ENCODE results near the gene GNG12.

GNG12 gene

DNA sequence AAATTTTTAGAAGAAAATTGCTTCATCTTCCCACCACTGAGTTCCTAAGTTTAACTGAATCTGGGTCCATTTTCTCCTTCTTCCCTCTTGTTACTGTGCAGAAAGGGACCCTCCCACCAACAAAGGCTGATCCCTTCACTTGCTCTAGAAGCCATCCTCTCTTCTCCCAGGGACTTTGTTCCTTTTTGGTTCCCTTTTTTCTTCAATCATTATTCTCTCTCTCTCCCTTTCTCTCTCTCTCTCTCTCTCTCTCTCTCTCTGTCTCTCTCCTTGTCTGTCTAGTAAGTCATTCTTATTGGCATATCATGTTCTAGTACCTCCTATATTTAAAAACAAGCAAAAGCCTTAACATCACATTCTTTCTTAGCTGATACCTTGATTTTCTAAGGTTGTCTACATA, 180.0 kb downstream of the GNG12 start:
- TF ChIP-seq, protein P1, sequence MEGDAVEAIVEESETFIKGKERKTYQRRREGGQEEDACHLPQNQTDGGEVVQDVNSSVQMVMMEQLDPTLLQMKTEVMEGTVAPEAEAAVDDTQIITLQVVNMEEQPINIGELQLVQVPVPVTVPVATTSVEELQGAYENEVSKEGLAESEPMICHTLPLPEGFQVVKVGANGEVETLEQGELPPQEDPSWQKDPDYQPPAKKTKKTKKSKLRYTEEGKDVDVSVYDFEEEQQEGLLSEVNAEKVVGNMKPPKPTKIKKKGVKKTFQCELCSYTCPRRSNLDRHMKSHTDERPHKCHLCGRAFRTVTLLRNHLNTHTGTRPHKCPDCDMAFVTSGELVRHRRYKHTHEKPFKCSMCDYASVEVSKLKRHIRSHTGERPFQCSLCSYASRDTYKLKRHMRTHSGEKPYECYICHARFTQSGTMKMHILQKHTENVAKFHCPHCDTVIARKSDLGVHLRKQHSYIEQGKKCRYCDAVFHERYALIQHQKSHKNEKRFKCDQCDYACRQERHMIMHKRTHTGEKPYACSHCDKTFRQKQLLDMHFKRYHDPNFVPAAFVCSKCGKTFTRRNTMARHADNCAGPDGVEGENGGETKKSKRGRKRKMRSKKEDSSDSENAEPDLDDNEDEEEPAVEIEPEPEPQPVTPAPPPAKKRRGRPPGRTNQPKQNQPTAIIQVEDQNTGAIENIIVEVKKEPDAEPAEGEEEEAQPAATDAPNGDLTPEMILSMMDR (IDR thresholded peaks at IDR 0.05; ENCODE audit: control extremely low read depth, extremely low read depth, low read depth, missing control alignments) = no peak
- POLR2A ChIA-PET = no interaction called here
- CTCF ChIA-PET = no interaction called here
- no peak for DNase-seq (ENCODE audit: extremely low spot score)

DNA sequence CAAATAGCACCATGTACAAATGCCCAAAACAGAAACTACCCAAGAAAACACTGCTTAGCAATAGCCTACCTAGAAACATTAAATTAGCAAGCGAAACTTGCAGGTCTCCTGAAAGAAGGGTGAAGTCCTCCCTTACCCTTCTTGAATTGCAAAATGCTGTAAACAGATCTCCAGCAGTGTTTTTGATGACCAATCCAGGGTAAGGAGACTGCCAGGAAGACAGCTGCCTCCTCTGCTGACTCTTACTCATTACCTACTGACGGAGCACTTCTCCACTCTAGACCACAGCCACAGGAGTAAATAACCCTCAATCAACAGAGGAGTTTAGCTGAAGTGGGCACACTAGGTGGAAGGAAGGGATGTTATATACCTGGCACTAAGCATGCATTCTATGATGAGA, 180.5 kb downstream of the GNG12 start:
- DNase-seq (ENCODE audit: extremely low spot score) = no peak
- CTCF ChIA-PET = no interaction called here
- TF ChIP-seq, protein P1 (IDR thresholded peaks at IDR 0.05; ENCODE audit: control extremely low read depth, extremely low read depth, low read depth, missing control alignments) = no peak
- POLR2A ChIA-PET = no interaction called here
